ENCODE measurements around the gene ACSS3.

DNA sequence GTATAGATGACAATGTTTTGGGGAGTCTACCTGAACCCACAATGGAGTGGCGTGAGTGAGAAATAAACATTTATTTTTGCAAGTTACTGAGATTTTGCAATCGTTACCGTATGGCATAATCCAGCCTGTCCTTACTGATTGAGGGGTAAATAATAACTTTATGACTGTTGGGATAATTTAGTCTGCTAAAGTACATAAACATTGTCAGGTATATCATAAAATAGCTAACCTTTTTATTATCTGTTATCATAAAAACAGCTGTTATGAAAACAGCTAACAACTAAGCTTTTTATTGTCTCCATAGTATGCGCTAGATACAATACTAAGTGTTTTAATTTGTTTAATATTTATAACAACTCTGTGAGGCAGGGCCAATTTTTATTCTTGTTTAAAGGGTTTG lies 10.3 kb downstream of the ACSS3 start:
- TF ChIP-seq, protein P1, sequence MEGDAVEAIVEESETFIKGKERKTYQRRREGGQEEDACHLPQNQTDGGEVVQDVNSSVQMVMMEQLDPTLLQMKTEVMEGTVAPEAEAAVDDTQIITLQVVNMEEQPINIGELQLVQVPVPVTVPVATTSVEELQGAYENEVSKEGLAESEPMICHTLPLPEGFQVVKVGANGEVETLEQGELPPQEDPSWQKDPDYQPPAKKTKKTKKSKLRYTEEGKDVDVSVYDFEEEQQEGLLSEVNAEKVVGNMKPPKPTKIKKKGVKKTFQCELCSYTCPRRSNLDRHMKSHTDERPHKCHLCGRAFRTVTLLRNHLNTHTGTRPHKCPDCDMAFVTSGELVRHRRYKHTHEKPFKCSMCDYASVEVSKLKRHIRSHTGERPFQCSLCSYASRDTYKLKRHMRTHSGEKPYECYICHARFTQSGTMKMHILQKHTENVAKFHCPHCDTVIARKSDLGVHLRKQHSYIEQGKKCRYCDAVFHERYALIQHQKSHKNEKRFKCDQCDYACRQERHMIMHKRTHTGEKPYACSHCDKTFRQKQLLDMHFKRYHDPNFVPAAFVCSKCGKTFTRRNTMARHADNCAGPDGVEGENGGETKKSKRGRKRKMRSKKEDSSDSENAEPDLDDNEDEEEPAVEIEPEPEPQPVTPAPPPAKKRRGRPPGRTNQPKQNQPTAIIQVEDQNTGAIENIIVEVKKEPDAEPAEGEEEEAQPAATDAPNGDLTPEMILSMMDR (IDR thresholded peaks at IDR 0.05; ENCODE audit: insufficient read depth, low read length, poor library complexity, severe bottlenecking): no peak
- TF ChIP-seq EZH2phosphoT487 (conservative IDR thresholded peaks at IDR 0.05; ENCODE audit: low read length): no peak

Measured in SU-DHL-6 (cell line).